ENCODE results near the gene MAGI2.

- no peak for TF ChIP-seq ESRRG (CRISPR knock-in tag; IDR thresholded peaks at IDR 0.05)
- TF ChIP-seq PATZ1 (CRISPR knock-in tag; IDR thresholded peaks at IDR 0.05; ENCODE audit: borderline replicate concordance), result no peak
- no peak for TF ChIP-seq ZNF565 (CRISPR knock-in tag; conservative IDR thresholded peaks at IDR 0.05; ENCODE audit: low read depth)
- TF ChIP-seq ARNTL (CRISPR knock-in tag; IDR thresholded peaks at IDR 0.05; ENCODE audit: borderline replicate concordance, low read depth), result no peak
- no peak for TF ChIP-seq TCF4 (CRISPR knock-in tag; IDR thresholded peaks at IDR 0.05; ENCODE audit: borderline replicate concordance)
- no peak for TF ChIP-seq RARB (CRISPR knock-in tag; IDR thresholded peaks at IDR 0.05)
- no peak for TF ChIP-seq CSDC2 (CRISPR knock-in tag; IDR thresholded peaks at IDR 0.05)
- no peak for TF ChIP-seq ZFP3 (CRISPR knock-in tag; IDR thresholded peaks at IDR 0.05)
- no peak for TF ChIP-seq CSRNP3 (CRISPR knock-in tag; IDR thresholded peaks at IDR 0.05)
- TF ChIP-seq ZFP30 (CRISPR knock-in tag; IDR thresholded peaks at IDR 0.05), result no peak
These were observed 735.3 kb downstream of the MAGI2 start for GRCh38 chr7:78718212-78718611.

All from SK-N-SH treated with all-trans-retinoic acid at 6 μM for 48 hours (cell line).